RPMI7951 (cell line): ENCODE results near the gene SCN8A. TPM values are rescaled to one million over a fixed set of nuclear protein-coding genes. Genes with fewer than 3 reads are reported as not detected.

ENCODE experiments used
- DNase-seq: peaks from one replicate; pipeline ENCODE4 v3.0.0-alpha.2; 2012; ENCODE audit warnings: low read depth
- total RNA-seq: library from RNA; depleted of rRNA; stranded (reverse); fragments of >200 nt; shearing (Covaris generic); gene quantifications from 2 replicates; pipeline ENCODE4 v1.2.3, GENCODE V29; 2014; rRNA removed

The SCN8A gene
- total RNA-seq, 1 experiment from 2014 or later = 0.60 TPM

GRCh38 chr12:51850081-51850964 lies 259.3 kb downstream of the SCN8A start:
- DNase-seq = no peak

- no peak for DNase-seq
Measured at GRCh38 chr12:51850965-51851299, 259.9 kb downstream of the SCN8A start.

- DNase-seq = no peak
Measured at GRCh38 chr12:51851413-51852124, 260.5 kb downstream of the SCN8A start.

- no peak for DNase-seq
Measured at GRCh38 chr12:51852404-51853137, 261.5 kb downstream of the SCN8A start.

- no peak for DNase-seq
Measured at GRCh38 chr12:51855586-51856428, 264.8 kb downstream of the SCN8A start.

GRCh38 chr12:51860986-51861385 lies 270.0 kb downstream of the SCN8A start:
- no peak for DNase-seq

Other genes with a start within 250 kb of the SCN8A start
- gene CELA1, start 244.6 kb upstream of the SCN8A start, total RNA-seq = 0.10 TPM in 1 of 2 replicates, not detected in the other
- 18.5 and 31.3 TPM in 2 replicates for gene GALNT6, start 199.8 kb upstream of the SCN8A start, total RNA-seq
- gene SLC4A8, start 166.4 kb upstream of the SCN8A start, total RNA-seq = 0.78 and 0.96 TPM in 2 replicates